Panc1 (cell line): ENCODE results near the gene RIF1.

Experiments
- POLR2AphosphoS5 ChIP-seq: IDR thresholded peaks from 2 replicates; pipeline ENCODE4 v1.6.1; 2012; ENCODE audit warnings: mild to moderate bottlenecking, low read depth, low read length, moderate library complexity
- TCF7L2 ChIP-seq: IDR thresholded peaks from 2 replicates; pipeline ENCODE4 v1.6.1; 2011; ENCODE audit warnings: mild to moderate bottlenecking, low read depth, low read length, inconsistent platforms
- TF ChIP-seq, protein P1 (sequence below): fragments of 450-650 bp; IDR thresholded peaks from 2 replicates; pipeline ENCODE4 v1.5.1; 2017; ENCODE audit warnings: mild to moderate bottlenecking

DNA sequence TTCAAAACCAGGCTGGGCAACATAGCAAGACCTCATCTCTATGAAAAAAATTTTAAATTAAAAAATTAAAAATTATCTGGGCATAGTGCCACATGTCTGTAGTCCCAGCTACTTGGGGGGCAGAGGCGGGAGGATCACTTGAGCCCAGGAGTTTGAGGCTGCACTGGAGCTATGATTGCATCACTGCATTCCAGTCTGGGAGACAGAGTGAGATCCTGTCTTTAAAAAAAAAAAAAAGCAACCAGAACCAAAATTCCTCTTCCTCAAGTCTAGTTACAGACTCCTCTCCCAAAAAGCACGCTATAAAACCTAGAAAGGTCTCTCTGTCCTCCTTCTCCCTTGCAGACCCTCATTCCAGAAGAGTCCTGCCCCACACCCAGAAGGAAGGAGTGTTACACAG lies 28.4 kb upstream of the RIF1 start:
- TF ChIP-seq POLR2AphosphoS5, result no peak
- TF ChIP-seq, protein P1, sequence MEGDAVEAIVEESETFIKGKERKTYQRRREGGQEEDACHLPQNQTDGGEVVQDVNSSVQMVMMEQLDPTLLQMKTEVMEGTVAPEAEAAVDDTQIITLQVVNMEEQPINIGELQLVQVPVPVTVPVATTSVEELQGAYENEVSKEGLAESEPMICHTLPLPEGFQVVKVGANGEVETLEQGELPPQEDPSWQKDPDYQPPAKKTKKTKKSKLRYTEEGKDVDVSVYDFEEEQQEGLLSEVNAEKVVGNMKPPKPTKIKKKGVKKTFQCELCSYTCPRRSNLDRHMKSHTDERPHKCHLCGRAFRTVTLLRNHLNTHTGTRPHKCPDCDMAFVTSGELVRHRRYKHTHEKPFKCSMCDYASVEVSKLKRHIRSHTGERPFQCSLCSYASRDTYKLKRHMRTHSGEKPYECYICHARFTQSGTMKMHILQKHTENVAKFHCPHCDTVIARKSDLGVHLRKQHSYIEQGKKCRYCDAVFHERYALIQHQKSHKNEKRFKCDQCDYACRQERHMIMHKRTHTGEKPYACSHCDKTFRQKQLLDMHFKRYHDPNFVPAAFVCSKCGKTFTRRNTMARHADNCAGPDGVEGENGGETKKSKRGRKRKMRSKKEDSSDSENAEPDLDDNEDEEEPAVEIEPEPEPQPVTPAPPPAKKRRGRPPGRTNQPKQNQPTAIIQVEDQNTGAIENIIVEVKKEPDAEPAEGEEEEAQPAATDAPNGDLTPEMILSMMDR, result no peak
- TF ChIP-seq TCF7L2, result no peak
